AG09309 (cell line): ENCODE data around the gene CBARP.

Experiments
- DNase-seq: peaks from one replicate; pipeline ENCODE4 v3.0.0-alpha.2; 2010; ENCODE audit warnings: low read depth
- H3K4me3 ChIP-seq: 2 replicates; pipeline ENCODE4 v1.5.1; 2011; ENCODE audit warnings: mild to moderate bottlenecking, low read depth, low read length, moderate library complexity; ENCODE audit not compliant: control insufficient read depth
- TF ChIP-seq, protein P1 (sequence below): IDR thresholded peaks from 2 replicates; pipeline ENCODE4 v1.5.1; 2011; ENCODE audit warnings: mild to moderate bottlenecking, low read depth, low read length, inconsistent platforms; ENCODE audit not compliant: insufficient read depth, control insufficient read depth; ENCODE audit errors: missing control alignments

The CBARP gene

GRCh38 chr19:1258707-1259205, 21.0 kb upstream of the CBARP start:
- TF ChIP-seq, protein P1, sequence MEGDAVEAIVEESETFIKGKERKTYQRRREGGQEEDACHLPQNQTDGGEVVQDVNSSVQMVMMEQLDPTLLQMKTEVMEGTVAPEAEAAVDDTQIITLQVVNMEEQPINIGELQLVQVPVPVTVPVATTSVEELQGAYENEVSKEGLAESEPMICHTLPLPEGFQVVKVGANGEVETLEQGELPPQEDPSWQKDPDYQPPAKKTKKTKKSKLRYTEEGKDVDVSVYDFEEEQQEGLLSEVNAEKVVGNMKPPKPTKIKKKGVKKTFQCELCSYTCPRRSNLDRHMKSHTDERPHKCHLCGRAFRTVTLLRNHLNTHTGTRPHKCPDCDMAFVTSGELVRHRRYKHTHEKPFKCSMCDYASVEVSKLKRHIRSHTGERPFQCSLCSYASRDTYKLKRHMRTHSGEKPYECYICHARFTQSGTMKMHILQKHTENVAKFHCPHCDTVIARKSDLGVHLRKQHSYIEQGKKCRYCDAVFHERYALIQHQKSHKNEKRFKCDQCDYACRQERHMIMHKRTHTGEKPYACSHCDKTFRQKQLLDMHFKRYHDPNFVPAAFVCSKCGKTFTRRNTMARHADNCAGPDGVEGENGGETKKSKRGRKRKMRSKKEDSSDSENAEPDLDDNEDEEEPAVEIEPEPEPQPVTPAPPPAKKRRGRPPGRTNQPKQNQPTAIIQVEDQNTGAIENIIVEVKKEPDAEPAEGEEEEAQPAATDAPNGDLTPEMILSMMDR: no peak
- H3K4me3 ChIP-seq: no peak overlapping the region
- DNase-seq: no peak

- TF ChIP-seq, protein P1: no peak
- H3K4me3 ChIP-seq: no peak overlapping the region
- no peak for DNase-seq
Observed at GRCh38 chr19:1258163-1258492, 20.3 kb upstream of the CBARP start.

DNA sequence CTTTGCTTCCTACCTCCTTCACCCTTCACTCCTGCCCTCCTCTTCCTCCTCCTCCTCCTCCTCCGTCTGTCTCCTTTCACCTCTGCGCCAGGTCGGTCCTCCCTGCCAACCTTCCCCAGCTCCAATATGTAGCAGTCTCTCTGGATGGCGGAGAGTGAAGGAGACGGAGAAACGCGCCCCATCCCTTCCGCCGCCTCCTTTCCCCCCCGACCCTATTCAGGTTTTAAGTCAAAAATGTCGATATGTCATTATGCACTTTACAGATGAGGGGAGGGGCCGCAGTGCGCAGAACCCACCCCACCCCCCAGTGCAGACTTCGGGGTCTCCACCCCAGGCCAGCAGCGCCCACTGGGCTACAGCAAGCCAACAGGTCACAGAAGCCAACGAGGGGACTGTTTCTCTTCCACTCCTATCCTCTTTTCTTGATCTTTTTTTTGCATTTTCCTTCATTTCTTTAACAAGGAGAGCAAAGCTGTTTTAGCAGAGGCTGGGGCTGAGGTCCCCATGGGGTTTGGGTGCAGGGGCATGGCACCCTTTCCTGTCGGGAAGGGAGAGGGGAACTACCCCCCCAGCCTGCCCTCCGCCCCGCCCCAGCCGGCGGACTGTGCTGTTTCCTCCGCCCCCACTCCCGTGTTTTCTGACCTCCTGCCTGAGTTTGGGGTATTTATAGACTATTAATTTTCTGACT, 19.8 kb upstream of the CBARP start:
- TF ChIP-seq, protein P1: no peak
- no peak overlapping the region for H3K4me3 ChIP-seq
- no peak for DNase-seq

- no peak overlapping the region for H3K4me3 ChIP-seq
- no peak for DNase-seq
- TF ChIP-seq, protein P1: no peak
Observed at GRCh38 chr19:1256646-1257474, 19.1 kb upstream of the CBARP start.

DNA sequence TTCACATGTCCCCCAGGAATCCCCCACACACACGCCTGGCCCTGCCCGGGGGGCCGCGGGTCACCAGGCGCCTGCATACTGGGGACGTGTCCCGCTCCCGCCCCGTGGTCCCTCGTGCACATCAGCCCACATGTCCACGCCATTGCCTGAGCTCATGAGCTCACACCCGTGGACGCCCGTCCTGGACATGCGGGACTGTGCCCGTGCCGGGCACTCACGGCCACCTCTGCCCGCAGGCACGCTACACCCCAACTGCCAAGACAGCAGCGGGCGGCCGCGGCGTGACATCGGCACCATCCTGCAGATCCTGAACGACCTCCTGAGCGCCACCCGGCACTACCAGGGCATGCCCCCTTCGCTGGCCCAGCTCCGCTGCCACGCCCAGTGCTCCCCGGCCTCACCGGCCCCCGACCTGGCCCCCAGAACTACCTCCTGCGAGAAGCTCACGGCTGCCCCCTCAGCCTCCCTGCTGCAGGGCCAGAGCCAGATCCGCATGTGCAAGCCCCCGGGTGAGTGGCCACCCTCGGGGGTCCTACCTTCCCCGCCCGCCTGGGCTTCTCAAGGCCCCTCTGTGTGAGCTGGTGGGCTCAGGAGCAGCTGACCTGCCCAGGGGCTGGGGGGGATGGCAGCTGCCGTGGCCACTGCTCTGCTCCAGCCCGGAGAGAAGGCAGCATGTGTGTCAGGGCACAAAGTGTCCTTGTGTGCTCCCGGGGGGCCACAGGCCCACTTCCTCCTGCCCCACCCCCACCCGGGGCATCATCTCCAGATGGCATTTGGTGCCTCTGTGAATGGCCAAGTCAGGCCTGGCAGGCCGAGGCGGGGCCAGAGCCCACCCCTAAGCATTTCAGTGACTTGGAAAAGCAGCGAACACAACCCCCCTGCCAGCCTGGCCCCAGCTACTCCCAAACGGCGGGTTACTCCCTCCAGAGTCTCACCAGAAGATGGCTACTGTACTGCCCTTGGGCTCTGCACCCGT, 17.7 kb upstream of the CBARP start:
- no peak overlapping the region for H3K4me3 ChIP-seq
- no peak for DNase-seq
- TF ChIP-seq, protein P1: no peak

DNA sequence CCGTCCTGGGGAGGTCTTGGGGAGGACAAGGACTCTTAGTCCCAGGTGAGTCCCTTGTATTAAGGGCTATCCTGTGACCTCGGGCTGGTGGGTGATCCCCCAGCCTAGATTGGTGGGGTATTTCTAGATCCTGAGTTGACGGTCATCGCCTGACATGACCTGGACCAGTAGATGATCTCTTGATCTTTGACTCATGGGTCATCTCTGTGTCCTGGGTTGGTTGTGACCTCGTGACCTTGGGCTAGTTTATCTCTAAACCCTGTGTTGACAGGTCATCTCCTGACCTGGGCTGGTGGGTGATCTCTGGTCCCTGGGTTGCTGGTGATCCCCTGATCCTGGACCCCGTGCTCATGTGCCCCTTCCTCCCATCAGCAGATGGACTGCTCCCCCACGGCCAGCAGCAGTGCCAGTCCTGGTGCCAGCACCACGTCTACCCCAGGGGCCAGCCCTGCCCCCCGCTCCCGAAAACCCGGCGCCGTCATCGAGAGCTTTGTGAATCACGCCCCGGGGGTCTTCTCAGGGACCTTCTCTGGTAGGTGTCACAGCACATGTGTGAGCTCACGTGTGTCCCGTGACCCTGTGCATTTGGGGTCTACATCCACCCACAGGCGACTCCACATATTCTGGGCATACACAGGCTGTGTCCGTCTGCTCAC, 16.9 kb upstream of the CBARP start:
- TF ChIP-seq, protein P1: no peak
- no peak overlapping the region for H3K4me3 ChIP-seq
- DNase-seq: no peak
